K562 (cell line): ENCODE measurements around the gene TMEM86A. TPM values are rescaled to one million over a fixed set of nuclear protein-coding genes. Genes with fewer than 3 reads are reported as not detected.
"Not testable (repeated sequence)": the region's sequence is repeated elsewhere in the genome, so short reads cannot be mapped to it uniquely, and the experiment has no call there.

ENCODE experiments used
- EP300 ChIP-seq: IDR thresholded peaks from 2 replicates; pipeline ENCODE4 v1.6.1; 2012; ENCODE audit warnings: low read length, improper control_type of control experiment
- FOSL1 ChIP-seq: fragments of 200-800 bp; sonication (Bioruptor generic); conservative IDR thresholded peaks from 2 replicates; pipeline ENCODE4 v1.6.1; 2016; ENCODE audit warnings: missing genetic modification characterization, missing compliant biosample characterization
- JUND ChIP-seq, 2 experiments: IDR thresholded peaks; 2 replicates in 1 of 2; 3 replicates in 1 of 2; pipeline ENCODE4 v1.6.1; 2011; ENCODE audit warnings: borderline replicate concordance in 2 of 2, low read depth in 2 of 2, low read length in 2 of 2, improper control_type of control experiment in 1 of 2, missing biosample characterization in 1 of 2, missing genetic modification characterization in 1 of 2, missing genetic modification reagents in 1 of 2
- KLF13 ChIP-seq: fragments of 450-650 bp; IDR thresholded peaks from 2 replicates; pipeline ENCODE4 v1.6.1; 2016; ENCODE audit warnings: missing genetic modification characterization, low read depth, mild to moderate bottlenecking, missing compliant biosample characterization, moderate library complexity, borderline replicate concordance
- L3MBTL2 ChIP-seq: fragments of 450-650 bp; IDR thresholded peaks from 2 replicates; pipeline ENCODE4 v1.6.1; 2016; ENCODE audit warnings: mild to moderate bottlenecking, moderate library complexity
- NFE2L1 ChIP-seq: fragments of 450-650 bp; IDR thresholded peaks from 2 replicates; pipeline ENCODE4 v1.6.1; 2016; ENCODE audit warnings: missing genetic modification characterization, low read depth, mild to moderate bottlenecking, missing compliant biosample characterization, moderate library complexity, borderline replicate concordance
- OTX1 ChIP-seq: fragments of 450-650 bp; formaldehyde crosslinking; IDR thresholded peaks from 2 replicates; pipeline ENCODE4 v1.4.0; 2022; ENCODE audit warnings: mild to moderate bottlenecking
- PTTG1 ChIP-seq: fragments of 450-650 bp; IDR thresholded peaks from 2 replicates; pipeline ENCODE4 v1.6.1; 2016; ENCODE audit warnings: low read depth, mild to moderate bottlenecking, missing genetic modification characterization, missing compliant biosample characterization
- TBL1XR1 ChIP-seq, 2 experiments: IDR thresholded peaks; 2 replicates each; pipeline ENCODE4 v1.6.1; 2012; ENCODE audit warnings: improper control_type of control experiment in 2 of 2, low read length in 2 of 2, mild to moderate bottlenecking in 1 of 2
- ZNF445 ChIP-seq: fragments of 250-450 bp; sonication (Bioruptor Pico); IDR thresholded peaks from 2 replicates; pipeline ENCODE4 v1.4.0; 2020; ENCODE audit warnings: low read depth, mild to moderate bottlenecking, moderate library complexity
- ZNF583 ChIP-seq: fragments of 250-450 bp; sonication (Bioruptor Pico); IDR thresholded peaks from 2 replicates; pipeline ENCODE4 v1.4.0; 2020
- polyA plus RNA-seq, 8 experiments: library from polyadenylated mRNA; depleted of rRNA in 4 of 8; stranded (reverse) in 5 of 8; unstranded in 3 of 8; fragments of >200 nt; fragmentation: Nextera tagmentation in 2 of 8; fragmentation: Illumina TruSeq in 1 of 8; extraction: Ambion mirVana in 2 of 8; extraction: Trizol in 1 of 8; gene quantifications; 2 replicates each; pipeline versions ENCODE4 v1.2.1 to v1.2.3, GENCODE V29; 2011 to 2014; ENCODE audit warnings: inconsistent platforms in 1 of 8, missing spikeins in 1 of 8
- total RNA-seq, 7 experiments: library from RNA; depleted of rRNA in 6 of 7; stranded (reverse); fragments of >200 nt in 6 of 7; fragmentation: Illumina TruSeq in 2 of 7; extraction: Trizol in 2 of 7; gene quantifications; 2 replicates each; pipeline versions ENCODE4 v1.2.1 to v1.2.3, GENCODE V29; 2011 to 2021; ENCODE audit warnings: low replicate concordance in 1 of 7
- TF ChIP-seq, protein P1 (sequence below): fragments of 450-650 bp; formaldehyde crosslinking; IDR thresholded peaks from 2 replicates; pipeline ENCODE4 v1.4.0; 2020; ENCODE audit warnings: mild to moderate bottlenecking, moderate library complexity
- TF ChIP-seq, protein P2 (sequence below): fragments of 250-450 bp; sonication (Bioruptor Pico); IDR thresholded peaks from 2 replicates; pipeline ENCODE4 v1.4.0; 2020
- TF ChIP-seq, protein P3 (sequence below): fragments of 250-450 bp; sonication (Bioruptor Pico); IDR thresholded peaks from 2 replicates; pipeline ENCODE4 v1.4.0; 2020; ENCODE audit warnings: mild to moderate bottlenecking, moderate library complexity

TMEM86A gene
- total and polyA plus RNA-seq, 9 of the 15 experiments (the other 6 are each of a cell fraction or from before 2014, with no cell fraction given): 0.22 to 1.3 (median 0.40) TPM; not detected in 2

- TF ChIP-seq, protein P1, sequence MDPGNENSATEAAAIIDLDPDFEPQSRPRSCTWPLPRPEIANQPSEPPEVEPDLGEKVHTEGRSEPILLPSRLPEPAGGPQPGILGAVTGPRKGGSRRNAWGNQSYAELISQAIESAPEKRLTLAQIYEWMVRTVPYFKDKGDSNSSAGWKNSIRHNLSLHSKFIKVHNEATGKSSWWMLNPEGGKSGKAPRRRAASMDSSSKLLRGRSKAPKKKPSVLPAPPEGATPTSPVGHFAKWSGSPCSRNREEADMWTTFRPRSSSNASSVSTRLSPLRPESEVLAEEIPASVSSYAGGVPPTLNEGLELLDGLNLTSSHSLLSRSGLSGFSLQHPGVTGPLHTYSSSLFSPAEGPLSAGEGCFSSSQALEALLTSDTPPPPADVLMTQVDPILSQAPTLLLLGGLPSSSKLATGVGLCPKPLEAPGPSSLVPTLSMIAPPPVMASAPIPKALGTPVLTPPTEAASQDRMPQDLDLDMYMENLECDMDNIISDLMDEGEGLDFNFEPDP (CRISPR knock-in tag): peak; percentile 81; the same call in 1 of the 2 replicates
- TF ChIP-seq ZNF583 (peak; percentile 97), NFE2L1 (tag) (peak; percentile 65), EP300 (peak; percentile 11; the same call in 1 of the 2 replicates), JUND (tag; IDR thresholded peaks at IDR 0.05; ENCODE audit: borderline replicate concordance, low read depth, low read length) (peak; percentile 52; the same call in 1 of the 3 replicates), OTX1 (CRISPR knock-in tag) (peak; percentile 80; the same call in 1 of the 2 replicates), L3MBTL2 (peak; percentile 17; the same call in 1 of the 2 replicates), KLF13 (tag) (0 out of 2 replicates have a peak, but pooled peaks have one; percentile 37), TBL1XR1 (IDR thresholded peaks at IDR 0.05; ENCODE audit: low read length in 2 of 2) (0 out of 4 replicates have a peak, but pooled peaks of 1 of the 2 experiments have one; percentile 16), PTTG1 (tag) (peak; percentile 96), FOSL1 (tag) (peak; percentile 44), ZNF445 (peak; percentile 57; the same call in 1 of the 2 replicates)
- not testable (repeated sequence) for TF ChIP-seq JUND (IDR thresholded peaks at IDR 0.05; ENCODE audit: borderline replicate concordance, low read depth, low read length)
- TF ChIP-seq, protein P2, sequence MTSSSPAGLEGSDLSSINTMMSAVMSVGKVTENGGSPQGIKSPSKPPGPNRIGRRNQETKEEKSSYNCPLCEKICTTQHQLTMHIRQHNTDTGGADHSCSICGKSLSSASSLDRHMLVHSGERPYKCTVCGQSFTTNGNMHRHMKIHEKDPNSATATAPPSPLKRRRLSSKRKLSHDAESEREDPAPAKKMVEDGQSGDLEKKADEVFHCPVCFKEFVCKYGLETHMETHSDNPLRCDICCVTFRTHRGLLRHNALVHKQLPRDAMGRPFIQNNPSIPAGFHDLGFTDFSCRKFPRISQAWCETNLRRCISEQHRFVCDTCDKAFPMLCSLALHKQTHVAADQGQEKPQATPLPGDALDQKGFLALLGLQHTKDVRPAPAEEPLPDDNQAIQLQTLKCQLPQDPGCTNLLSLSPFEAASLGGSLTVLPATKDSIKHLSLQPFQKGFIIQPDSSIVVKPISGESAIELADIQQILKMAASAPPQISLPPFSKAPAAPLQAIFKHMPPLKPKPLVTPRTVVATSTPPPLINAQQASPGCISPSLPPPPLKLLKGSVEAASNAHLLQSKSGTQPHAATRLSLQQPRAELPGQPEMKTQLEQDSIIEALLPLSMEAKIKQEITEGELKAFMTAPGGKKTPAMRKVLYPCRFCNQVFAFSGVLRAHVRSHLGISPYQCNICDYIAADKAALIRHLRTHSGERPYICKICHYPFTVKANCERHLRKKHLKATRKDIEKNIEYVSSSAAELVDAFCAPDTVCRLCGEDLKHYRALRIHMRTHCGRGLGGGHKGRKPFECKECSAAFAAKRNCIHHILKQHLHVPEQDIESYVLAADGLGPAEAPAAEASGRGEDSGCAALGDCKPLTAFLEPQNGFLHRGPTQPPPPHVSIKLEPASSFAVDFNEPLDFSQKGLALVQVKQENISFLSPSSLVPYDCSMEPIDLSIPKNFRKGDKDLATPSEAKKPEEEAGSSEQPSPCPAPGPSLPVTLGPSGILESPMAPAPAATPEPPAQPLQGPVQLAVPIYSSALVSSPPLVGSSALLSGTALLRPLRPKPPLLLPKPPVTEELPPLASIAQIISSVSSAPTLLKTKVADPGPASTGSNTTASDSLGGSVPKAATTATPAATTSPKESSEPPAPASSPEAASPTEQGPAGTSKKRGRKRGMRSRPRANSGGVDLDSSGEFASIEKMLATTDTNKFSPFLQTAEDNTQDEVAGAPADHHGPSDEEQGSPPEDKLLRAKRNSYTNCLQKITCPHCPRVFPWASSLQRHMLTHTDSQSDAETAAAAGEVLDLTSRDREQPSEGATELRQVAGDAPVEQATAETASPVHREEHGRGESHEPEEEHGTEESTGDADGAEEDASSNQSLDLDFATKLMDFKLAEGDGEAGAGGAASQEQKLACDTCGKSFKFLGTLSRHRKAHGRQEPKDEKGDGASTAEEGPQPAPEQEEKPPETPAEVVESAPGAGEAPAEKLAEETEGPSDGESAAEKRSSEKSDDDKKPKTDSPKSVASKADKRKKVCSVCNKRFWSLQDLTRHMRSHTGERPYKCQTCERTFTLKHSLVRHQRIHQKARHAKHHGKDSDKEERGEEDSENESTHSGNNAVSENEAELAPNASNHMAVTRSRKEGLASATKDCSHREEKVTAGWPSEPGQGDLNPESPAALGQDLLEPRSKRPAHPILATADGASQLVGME (CRISPR knock-in tag): peak; percentile 91
- TF ChIP-seq, protein P3, sequence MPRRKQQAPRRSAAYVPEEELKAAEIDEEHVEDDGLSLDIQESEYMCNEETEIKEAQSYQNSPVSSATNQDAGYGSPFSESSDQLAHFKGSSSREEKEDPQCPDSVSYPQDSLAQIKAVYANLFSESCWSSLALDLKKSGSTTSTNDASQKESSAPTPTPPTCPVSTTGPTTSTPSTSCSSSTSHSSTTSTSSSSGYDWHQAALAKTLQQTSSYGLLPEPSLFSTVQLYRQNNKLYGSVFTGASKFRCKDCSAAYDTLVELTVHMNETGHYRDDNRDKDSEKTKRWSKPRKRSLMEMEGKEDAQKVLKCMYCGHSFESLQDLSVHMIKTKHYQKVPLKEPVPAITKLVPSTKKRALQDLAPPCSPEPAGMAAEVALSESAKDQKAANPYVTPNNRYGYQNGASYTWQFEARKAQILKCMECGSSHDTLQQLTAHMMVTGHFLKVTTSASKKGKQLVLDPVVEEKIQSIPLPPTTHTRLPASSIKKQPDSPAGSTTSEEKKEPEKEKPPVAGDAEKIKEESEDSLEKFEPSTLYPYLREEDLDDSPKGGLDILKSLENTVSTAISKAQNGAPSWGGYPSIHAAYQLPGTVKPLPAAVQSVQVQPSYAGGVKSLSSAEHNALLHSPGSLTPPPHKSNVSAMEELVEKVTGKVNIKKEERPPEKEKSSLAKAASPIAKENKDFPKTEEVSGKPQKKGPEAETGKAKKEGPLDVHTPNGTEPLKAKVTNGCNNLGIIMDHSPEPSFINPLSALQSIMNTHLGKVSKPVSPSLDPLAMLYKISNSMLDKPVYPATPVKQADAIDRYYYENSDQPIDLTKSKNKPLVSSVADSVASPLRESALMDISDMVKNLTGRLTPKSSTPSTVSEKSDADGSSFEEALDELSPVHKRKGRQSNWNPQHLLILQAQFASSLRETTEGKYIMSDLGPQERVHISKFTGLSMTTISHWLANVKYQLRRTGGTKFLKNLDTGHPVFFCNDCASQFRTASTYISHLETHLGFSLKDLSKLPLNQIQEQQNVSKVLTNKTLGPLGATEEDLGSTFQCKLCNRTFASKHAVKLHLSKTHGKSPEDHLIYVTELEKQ (CRISPR knock-in tag): peak; percentile 89
Observed at GRCh38 chr11:18691467-18692140, 7.0 kb upstream of the TMEM86A start (continued).
